HEK293 (cell line): ENCODE measurements around the gene CCSER1.

Experiments used
- CTCF ChIA-PET: fragments of 350-600 bp; formaldehyde crosslinking; extraction: SDS; loops from one replicate; lab custom pipeline; 2021; ENCODE audit warnings: antibody characterized with exemption; lab: Yijun Ruan, JAX
- POLR2A ChIA-PET: fragments of 300-600 bp; formaldehyde crosslinking; extraction: SDS; loops from one replicate; lab custom pipeline; 2020; ENCODE audit warnings: antibody characterized with exemption, inconsistent platforms; lab: Yijun Ruan, JAX
- H3K27ac ChIP-seq: fragments of 200-500 bp; sonication (Bioruptor generic); 2 replicates; pipeline ENCODE4 v1.5.1; 2014; ENCODE audit warnings: low read depth, low read length, control low read depth, inconsistent platforms; ENCODE audit errors: extremely low read depth
- H3K36me3 ChIP-seq, 2 experiments: fragments of 200-500 bp in 1 of 2; sonication (Bioruptor generic) in 1 of 2; 1 replicate in 1 of 2; 2 replicates in 1 of 2; pipeline ENCODE4 v1.5.1; 2014 to 2017; ENCODE audit warnings: inconsistent platforms in 2 of 2, low read length in 2 of 2; ENCODE audit not compliant: control insufficient read depth in 2 of 2, insufficient read depth in 1 of 2
- H3K4me1 ChIP-seq: fragments of 200-500 bp; sonication (Bioruptor generic); 2 replicates; pipeline ENCODE4 v1.5.1; 2014; ENCODE audit warnings: mild to moderate bottlenecking, low read length, inconsistent platforms; ENCODE audit not compliant: control insufficient read depth, insufficient read depth
- H3K4me3 ChIP-seq: 2 replicates; pipeline ENCODE4 v1.5.1; 2011; ENCODE audit warnings: low read depth, mild to moderate bottlenecking, control low read depth, low read length, moderate library complexity
- H3K9me3 ChIP-seq: fragments of 200-500 bp; sonication (Bioruptor generic); 2 replicates; pipeline ENCODE4 v1.5.1; 2014; ENCODE audit warnings: low read depth, low read length, inconsistent platforms; ENCODE audit not compliant: control insufficient read depth, insufficient read depth
- SALL2 ChIP-seq: fragments of 450-650 bp; formaldehyde crosslinking; IDR thresholded peaks from 2 replicates; pipeline ENCODE4 v1.5.0; 2017; ENCODE audit warnings: missing biosample characterization, mild to moderate bottlenecking, missing genetic modification characterization, borderline replicate concordance
- ZBTB1 ChIP-seq: fragments of 450-650 bp; formaldehyde crosslinking; IDR thresholded peaks from 2 replicates; pipeline ENCODE4 v1.5.1; 2016; ENCODE audit warnings: missing biosample characterization, missing genetic modification characterization
- ZBTB8A ChIP-seq: fragments of 450-650 bp; formaldehyde crosslinking; IDR thresholded peaks from 2 replicates; pipeline ENCODE4 v1.5.1; 2016; ENCODE audit warnings: missing biosample characterization, missing genetic modification characterization
- ZFHX2 ChIP-seq: fragments of 450-650 bp; formaldehyde crosslinking; conservative IDR thresholded peaks from 2 replicates; pipeline ENCODE4 v1.5.1; 2016; ENCODE audit warnings: missing biosample characterization, missing genetic modification characterization
- ZNF10 ChIP-seq: fragments of 450-650 bp; formaldehyde crosslinking; IDR thresholded peaks from 2 replicates; pipeline ENCODE4 v1.5.1; 2017; ENCODE audit warnings: missing biosample characterization, missing genetic modification characterization
- ZNF157 ChIP-seq: fragments of 450-650 bp; formaldehyde crosslinking; IDR thresholded peaks from 2 replicates; pipeline ENCODE4 v1.5.1; 2016; ENCODE audit warnings: missing biosample characterization, missing genetic modification characterization
- ZNF174 ChIP-seq: fragments of 450-650 bp; formaldehyde crosslinking; IDR thresholded peaks from 2 replicates; pipeline ENCODE4 v1.5.0; 2017; ENCODE audit warnings: missing biosample characterization, mild to moderate bottlenecking, missing genetic modification characterization
- ZNF221 ChIP-seq: fragments of 450-650 bp; formaldehyde crosslinking; IDR thresholded peaks from 2 replicates; pipeline ENCODE4 v1.5.1; 2017; ENCODE audit warnings: missing biosample characterization, missing genetic modification characterization, borderline replicate concordance
- ZNF223 ChIP-seq: fragments of 450-650 bp; formaldehyde crosslinking; IDR thresholded peaks from 2 replicates; pipeline ENCODE4 v1.5.1; 2016; ENCODE audit warnings: missing biosample characterization, missing genetic modification characterization
- ZNF274 ChIP-seq, 2 experiments: fragments of 200-500 bp in 1 of 2; fragments of 450-650 bp in 1 of 2; sonication (Bioruptor generic) in 1 of 2; formaldehyde crosslinking in 1 of 2; IDR thresholded peaks; 2 replicates each; pipeline versions ENCODE4 v1.5.1 to v1.6.1; 2014 to 2016; ENCODE audit warnings: borderline replicate concordance in 1 of 2, inconsistent platforms in 1 of 2, low read length in 1 of 2, missing biosample characterization in 1 of 2, missing genetic modification characterization in 1 of 2
- ZNF529 ChIP-seq: fragments of 450-650 bp; formaldehyde crosslinking; IDR thresholded peaks from 2 replicates; pipeline ENCODE4 v1.5.1; 2017; ENCODE audit warnings: missing genetic modification characterization, missing biosample characterization; ENCODE audit not compliant: insufficient replicate concordance
- ZNF654 ChIP-seq: fragments of 450-650 bp; formaldehyde crosslinking; IDR thresholded peaks from 2 replicates; pipeline ENCODE4 v1.5.1; 2016; ENCODE audit warnings: low read depth, missing biosample characterization, missing genetic modification characterization
- ZNF660 ChIP-seq: fragments of 450-650 bp; IDR thresholded peaks from 2 replicates; pipeline ENCODE4 v1.5.1; 2018; ENCODE audit warnings: missing biosample characterization, mild to moderate bottlenecking, missing genetic modification characterization
- ZNF701 ChIP-seq: fragments of 450-650 bp; formaldehyde crosslinking; IDR thresholded peaks from 2 replicates; pipeline ENCODE4 v1.5.1; 2016; ENCODE audit warnings: missing biosample characterization, missing genetic modification characterization
- ZSCAN16 ChIP-seq: fragments of 450-650 bp; formaldehyde crosslinking; IDR thresholded peaks from 2 replicates; pipeline ENCODE4 v1.5.1; 2016; ENCODE audit warnings: missing biosample characterization, missing genetic modification characterization
- TF ChIP-seq, protein P1 (sequence below): fragments of 450-650 bp; formaldehyde crosslinking; IDR thresholded peaks from 2 replicates; pipeline ENCODE4 v1.5.1; 2016; ENCODE audit warnings: missing biosample characterization, missing genetic modification characterization
- TF ChIP-seq, protein P2 (sequence below): fragments of 450-650 bp; formaldehyde crosslinking; IDR thresholded peaks from 2 replicates; pipeline ENCODE4 v1.5.1; 2016; ENCODE audit warnings: missing biosample characterization, missing genetic modification characterization
- TF ChIP-seq, protein P3 (sequence below): fragments of 450-650 bp; formaldehyde crosslinking; IDR thresholded peaks from 2 replicates; pipeline ENCODE4 v1.5.1; 2016; ENCODE audit warnings: missing biosample characterization, missing genetic modification characterization
- TF ChIP-seq, protein P4 (sequence below): fragments of 450-650 bp; formaldehyde crosslinking; IDR thresholded peaks from 2 replicates; pipeline ENCODE4 v1.5.1; 2017; ENCODE audit warnings: missing biosample characterization, missing genetic modification characterization
- TF ChIP-seq, protein P5 (sequence below): fragments of 450-650 bp; formaldehyde crosslinking; IDR thresholded peaks from 2 replicates; pipeline ENCODE4 v1.5.1; 2016; ENCODE audit warnings: missing biosample characterization, missing genetic modification characterization

CCSER1 gene

DNA sequence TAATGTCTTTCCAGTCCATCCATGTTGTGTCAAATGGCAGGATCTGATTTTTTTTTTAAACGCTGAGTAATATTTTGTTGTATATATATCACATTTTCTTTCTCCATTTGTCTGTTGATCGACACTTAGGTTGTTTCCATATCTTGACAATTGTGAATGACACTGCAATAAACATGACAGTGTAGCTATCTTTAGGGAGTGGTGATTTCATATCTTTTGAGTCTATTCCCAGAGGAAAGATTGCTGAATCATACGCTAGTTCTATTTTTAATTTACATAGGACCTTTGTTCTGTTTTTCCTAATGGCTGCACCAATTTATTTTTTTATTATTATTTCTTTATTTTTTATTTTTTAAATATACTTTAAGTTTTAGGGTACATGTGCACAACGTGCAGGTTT is 470.7 kb downstream of the CCSER1 start (continued):
- TF ChIP-seq ZNF660 (tag by site-specific recombination) (no peak), ZNF701 (tag by site-specific recombination) (no peak), ZNF174 (tag by site-specific recombination) (no peak), ZNF223 (tag by site-specific recombination) (no peak), ZSCAN16 (tag by site-specific recombination) (no peak)
- TF ChIP-seq, protein P1, sequence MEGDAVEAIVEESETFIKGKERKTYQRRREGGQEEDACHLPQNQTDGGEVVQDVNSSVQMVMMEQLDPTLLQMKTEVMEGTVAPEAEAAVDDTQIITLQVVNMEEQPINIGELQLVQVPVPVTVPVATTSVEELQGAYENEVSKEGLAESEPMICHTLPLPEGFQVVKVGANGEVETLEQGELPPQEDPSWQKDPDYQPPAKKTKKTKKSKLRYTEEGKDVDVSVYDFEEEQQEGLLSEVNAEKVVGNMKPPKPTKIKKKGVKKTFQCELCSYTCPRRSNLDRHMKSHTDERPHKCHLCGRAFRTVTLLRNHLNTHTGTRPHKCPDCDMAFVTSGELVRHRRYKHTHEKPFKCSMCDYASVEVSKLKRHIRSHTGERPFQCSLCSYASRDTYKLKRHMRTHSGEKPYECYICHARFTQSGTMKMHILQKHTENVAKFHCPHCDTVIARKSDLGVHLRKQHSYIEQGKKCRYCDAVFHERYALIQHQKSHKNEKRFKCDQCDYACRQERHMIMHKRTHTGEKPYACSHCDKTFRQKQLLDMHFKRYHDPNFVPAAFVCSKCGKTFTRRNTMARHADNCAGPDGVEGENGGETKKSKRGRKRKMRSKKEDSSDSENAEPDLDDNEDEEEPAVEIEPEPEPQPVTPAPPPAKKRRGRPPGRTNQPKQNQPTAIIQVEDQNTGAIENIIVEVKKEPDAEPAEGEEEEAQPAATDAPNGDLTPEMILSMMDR = no peak

DNA sequence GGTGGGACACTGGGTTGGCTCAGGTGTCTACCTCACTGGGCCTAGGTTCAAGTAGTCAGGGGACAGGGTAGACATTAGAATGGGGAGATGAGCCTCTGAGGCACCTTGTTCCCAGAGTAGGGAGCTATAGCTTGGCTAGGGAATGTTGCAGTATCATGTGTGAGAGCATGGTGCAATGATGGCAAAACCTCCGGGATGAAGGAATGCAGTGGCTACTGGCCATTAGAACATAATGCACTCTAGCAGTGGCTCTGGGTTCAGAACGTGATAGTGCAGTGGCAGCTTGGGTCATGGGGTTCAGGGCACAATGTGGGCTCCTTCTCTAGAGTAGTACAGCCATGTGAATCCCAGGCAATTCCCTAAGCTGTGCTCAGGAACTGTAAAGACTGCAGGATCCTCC is 471.5 kb downstream of the CCSER1 start:
- CTCF ChIA-PET = no interaction called here
- POLR2A ChIA-PET = no interaction called here
- no peak overlapping the region for H3K27ac ChIP-seq
- no peaks in the 10 kb centered on the region for H3K9me3 ChIP-seq
- H3K36me3 ChIP-seq = no peaks in the 10 kb centered on the region
- H3K4me3 ChIP-seq = no peak overlapping the region
- TF ChIP-seq ZBTB8A (tag by site-specific recombination) (no peak), ZNF654 (tag by site-specific recombination) (no peak), ZNF529 (no peak), ZNF157 (no peak), ZNF274 (IDR thresholded peaks at IDR 0.05; ENCODE audit: low read length) (no peak), ZNF274 (tag by site-specific recombination; IDR thresholded peaks at IDR 0.05; ENCODE audit: borderline replicate concordance) (no peak), ZBTB1 (tag by site-specific recombination) (no peak), ZFHX2 (tag by site-specific recombination) (no peak), ZNF10 (no peak), SALL2 (tag by site-specific recombination) (no peak), ZNF221 (tag by site-specific recombination) (no peak)
- TF ChIP-seq, protein P2, sequence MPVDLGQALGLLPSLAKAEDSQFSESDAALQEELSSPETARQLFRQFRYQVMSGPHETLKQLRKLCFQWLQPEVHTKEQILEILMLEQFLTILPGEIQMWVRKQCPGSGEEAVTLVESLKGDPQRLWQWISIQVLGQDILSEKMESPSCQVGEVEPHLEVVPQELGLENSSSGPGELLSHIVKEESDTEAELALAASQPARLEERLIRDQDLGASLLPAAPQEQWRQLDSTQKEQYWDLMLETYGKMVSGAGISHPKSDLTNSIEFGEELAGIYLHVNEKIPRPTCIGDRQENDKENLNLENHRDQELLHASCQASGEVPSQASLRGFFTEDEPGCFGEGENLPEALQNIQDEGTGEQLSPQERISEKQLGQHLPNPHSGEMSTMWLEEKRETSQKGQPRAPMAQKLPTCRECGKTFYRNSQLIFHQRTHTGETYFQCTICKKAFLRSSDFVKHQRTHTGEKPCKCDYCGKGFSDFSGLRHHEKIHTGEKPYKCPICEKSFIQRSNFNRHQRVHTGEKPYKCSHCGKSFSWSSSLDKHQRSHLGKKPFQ (tag by site-specific recombination) = no peak
- TF ChIP-seq, protein P3, sequence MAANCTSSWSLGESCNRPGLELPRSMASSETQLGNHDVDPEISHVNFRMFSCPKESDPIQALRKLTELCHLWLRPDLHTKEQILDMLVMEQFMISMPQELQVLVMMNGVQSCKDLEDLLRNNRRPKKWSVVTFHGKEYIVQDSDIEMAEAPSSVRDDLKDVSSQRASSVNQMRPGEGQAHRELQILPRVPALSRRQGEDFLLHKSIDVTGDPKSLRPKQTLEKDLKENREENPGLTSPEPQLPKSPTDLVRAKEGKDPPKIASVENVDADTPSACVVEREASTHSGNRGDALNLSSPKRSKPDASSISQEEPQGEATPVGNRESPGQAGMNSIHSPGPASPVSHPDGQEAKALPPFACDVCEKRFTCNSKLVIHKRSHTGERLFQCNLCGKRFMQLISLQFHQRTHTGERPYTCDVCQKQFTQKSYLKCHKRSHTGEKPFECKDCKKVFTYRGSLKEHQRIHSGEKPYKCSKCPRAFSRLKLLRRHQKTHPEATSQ (tag by site-specific recombination) = no peak
- TF ChIP-seq, protein P4, sequence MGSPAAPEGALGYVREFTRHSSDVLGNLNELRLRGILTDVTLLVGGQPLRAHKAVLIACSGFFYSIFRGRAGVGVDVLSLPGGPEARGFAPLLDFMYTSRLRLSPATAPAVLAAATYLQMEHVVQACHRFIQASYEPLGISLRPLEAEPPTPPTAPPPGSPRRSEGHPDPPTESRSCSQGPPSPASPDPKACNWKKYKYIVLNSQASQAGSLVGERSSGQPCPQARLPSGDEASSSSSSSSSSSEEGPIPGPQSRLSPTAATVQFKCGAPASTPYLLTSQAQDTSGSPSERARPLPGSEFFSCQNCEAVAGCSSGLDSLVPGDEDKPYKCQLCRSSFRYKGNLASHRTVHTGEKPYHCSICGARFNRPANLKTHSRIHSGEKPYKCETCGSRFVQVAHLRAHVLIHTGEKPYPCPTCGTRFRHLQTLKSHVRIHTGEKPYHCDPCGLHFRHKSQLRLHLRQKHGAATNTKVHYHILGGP (tag by site-specific recombination) = no peak
- TF ChIP-seq, protein P5, sequence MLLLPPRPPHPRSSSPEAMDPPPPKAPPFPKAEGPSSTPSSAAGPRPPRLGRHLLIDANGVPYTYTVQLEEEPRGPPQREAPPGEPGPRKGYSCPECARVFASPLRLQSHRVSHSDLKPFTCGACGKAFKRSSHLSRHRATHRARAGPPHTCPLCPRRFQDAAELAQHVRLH (tag by site-specific recombination) = no peak
- no peaks in the 10 kb centered on the region for H3K4me1 ChIP-seq
